Activated CD4-positive, CD25-positive, alpha-beta regulatory T cell treated with anti-CD3 and anti-CD28 coated beads, Interleukin-2, amount 50 U/mL, for 72 hours (primary cell): Measurements from ENCODE around the gene LYPLAL1.
"Not testable (repeated sequence)": the region's sequence is repeated elsewhere in the genome, so short reads cannot be mapped to it uniquely, and the experiment has no call there.

Experiments
- DNase-seq: peaks from one replicate; pipeline ENCODE4 v3.0.0; 2021

The LYPLAL1 gene

DNA sequence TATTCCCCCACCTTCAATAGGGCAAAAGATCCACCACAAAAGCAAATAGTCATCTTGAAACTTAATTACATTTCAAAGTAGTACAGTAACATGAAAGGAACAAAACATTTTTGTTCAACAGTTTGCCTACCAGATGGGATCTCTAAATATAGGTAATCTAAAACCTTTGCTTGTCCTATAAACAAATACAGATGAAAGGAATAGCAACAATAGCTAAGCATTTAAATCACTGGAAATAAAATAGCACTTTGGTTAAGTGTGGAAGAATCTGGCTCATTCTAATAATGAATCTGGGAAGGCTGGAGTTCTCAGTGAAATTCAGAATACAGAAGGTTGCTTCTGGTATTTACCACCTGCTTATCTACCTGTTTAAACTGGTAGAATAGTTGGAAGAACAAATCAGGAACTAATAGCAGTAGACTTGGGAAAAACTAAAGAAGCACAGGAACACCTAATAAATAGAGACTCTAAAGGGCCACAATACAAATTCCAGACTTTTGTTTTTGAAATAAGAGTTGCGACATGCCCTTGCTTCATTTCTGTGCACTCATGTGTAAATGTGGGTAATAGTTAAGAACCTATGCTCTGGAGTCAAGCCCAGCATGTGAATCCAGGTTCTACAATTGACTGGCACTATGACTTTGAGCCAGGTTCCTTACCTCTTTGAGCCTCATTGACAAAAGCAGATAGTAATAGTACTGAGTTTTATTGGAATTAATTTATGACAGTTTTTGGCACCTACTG is 2.3 kb upstream of the LYPLAL1 start:
- no peak for DNase-seq

- DNase-seq, result no peak
These were observed 857 bp upstream of the LYPLAL1 start for GRCh38 chr1:219172821-219173220.

- DNase-seq, result no peak
These were observed 282 bp upstream of the LYPLAL1 start for GRCh38 chr1:219173434-219173757.

DNA sequence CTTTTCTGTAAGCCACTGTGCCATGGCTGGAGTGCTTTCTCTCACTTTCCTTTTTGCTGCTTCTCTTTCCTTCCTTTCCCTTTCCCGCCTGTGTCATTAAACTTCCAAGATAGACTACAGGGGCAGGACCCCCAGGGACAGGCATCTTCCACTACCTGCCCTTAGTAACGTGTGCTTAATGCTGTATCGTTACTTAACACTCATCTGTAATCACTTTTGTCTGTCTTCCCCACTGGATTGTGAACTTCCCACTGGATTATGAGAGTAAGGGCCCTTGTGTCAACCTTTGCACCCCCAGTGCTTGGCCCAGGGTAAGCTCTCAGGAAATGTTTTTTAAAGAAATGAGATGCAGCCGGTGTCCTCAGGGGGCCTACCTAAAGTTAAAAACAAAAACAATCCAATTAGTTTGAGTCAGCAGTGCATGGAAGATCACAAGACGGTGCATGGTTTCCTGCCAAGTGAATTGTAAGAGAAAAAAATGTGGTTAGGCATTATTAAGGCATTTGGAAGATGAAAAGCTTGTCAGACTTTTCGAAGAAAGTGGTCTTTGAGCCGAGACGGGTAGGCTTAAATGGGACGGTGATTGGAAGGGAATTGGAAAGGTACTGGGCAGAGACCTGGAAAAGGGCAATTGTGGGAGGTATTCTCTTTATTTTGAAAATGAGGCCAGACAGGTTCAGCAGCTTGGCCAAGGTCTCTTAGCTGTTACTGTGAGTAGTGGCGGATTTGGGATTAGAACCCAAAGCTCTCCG is 958 bp downstream of the LYPLAL1 start:
- no peak for DNase-seq

GRCh38 chr1:219175212-219175564 is 1.5 kb downstream of the LYPLAL1 start:
- DNase-seq, result no peak

DNA sequence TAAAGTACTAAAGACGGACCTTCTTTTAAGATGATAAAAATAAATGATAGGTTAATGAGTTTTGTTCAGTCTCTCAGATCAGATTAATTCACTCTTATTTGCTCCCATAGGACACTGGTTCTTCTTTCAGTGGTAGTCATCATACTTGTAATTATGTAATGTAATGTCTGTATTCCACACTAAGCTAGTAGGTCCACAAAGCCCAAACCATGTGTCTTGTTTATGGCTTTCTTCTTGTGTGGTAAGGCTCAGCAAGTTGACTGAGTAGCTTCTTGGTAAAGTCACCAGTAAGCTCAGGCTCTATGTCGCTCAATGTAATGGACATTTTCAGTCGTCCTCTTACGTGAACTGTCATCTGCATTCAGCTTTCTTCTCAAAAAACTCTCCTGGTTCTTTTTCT is 2.5 kb downstream of the LYPLAL1 start:
- no peak for DNase-seq

DNA sequence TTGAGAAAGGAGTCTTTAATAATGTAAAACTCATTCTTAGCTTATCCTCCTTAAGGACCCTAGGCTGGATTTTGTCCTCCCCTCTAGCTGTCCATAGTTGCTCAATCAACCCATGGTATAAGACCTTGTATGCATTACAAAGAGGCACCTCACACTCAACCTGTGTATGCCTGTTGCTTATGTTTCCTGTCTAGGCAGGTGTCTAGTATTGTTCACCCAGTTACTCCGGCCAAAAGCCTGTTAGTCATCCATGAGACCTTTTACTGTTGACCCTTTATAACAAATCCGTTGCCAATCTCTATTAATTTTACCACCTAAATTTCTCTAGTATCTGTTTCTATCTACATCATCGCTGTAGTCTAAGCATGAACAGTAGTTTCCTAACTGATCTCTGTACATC is 3.7 kb downstream of the LYPLAL1 start:
- no peak for DNase-seq

- no peak for DNase-seq
These were observed 4.3 kb downstream of the LYPLAL1 start for GRCh38 chr1:219177940-219178339.

GRCh38 chr1:219179293-219179692 is 5.6 kb downstream of the LYPLAL1 start:
- no peak for DNase-seq

DNA sequence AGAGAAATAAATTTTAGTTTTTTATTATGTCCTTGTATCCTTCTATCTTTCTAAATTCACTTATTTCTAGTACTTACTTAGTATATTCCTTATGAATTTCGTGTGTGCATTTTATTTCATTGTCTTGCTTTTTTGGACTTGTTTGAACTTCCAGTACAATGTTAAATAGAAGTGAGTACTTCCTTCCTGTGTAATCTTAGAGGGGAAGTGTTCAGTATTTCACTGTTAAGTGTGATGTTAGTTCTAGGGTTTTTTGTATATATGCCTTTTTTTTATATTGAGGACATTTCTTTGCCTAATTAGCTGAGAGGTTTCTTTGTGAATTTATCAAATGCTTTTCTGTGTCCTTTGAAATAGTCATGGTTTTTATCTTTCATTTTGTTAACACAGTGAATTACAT is 10.7 kb downstream of the LYPLAL1 start:
- DNase-seq, result no peak

DNA sequence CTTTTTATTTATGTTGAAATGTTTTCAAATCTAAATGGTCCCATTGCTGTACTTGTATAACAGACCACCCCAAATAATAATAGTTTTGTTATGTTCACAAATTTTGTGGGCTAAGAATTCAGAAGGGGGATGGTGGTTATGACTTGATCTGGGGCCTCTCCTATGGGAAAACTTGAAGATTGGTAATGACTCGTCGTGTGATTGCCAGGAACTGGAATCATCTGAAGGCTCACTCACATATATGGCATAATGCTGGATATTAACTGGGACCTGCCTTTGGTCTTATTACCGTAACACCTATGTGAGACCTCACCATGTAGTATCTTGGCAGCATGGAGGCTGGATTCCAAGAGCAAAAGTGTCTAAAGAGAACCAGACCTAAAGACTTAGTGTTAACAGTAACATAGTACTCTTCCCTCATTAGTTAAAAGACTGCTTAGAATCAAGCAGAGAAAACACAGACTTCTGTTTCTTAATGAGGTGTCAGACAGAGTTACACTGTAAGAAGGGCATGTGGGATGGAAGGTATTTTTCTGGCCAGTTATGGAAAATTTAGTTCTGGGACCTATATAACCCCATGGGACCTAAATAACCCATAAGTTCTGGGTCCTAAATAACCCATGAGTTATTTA is 11.9 kb downstream of the LYPLAL1 start:
- no peak for DNase-seq

- no peak for DNase-seq
These were observed 14.7 kb downstream of the LYPLAL1 start for GRCh38 chr1:219188331-219188803.

- DNase-seq, result no peak
These were observed 15.5 kb downstream of the LYPLAL1 start for GRCh38 chr1:219189021-219189824.

- no peak for DNase-seq
These were observed 16.3 kb downstream of the LYPLAL1 start for GRCh38 chr1:219189952-219190351.

- DNase-seq, result no peak
These were observed 16.9 kb downstream of the LYPLAL1 start for GRCh38 chr1:219190605-219191004.

DNA sequence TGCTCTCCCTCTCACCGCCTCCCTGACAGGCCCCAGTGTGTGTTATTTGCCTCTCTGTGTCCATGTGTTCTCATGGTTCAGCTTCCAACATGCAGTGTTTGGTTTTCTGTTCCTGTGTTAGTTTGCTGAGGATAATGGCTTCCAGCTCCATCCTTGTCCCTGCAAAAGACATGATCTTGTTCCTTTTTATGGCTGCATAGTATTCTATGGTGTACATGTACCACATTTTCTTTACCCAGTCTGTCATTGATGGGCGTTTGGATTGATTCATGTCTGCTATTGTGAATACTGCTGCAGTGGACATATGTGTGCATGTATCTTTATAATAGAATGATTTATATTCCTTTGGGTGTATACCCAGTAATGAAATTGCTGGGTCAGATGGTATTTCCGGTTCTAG is 22.2 kb downstream of the LYPLAL1 start:
- DNase-seq, result not testable (repeated sequence)

DNA sequence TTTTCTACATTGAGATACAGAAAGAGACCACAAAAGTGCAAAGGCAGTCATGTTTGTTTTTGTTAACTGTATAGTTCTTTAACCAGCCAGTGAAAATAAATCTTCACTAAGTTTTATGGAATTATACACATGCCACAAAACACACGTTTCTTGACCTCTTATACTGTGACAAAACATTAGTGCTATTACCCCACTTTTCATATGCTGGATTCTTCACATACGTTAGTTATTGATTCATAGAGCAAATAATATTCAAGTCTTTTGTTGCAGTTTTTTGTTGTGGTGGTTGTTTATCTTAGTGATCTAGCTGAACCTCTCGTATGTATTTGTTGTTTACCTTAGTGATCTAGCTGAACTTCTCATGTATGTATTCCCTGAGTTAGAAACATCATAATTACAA is 28.0 kb downstream of the LYPLAL1 start:
- DNase-seq, result no peak

DNA sequence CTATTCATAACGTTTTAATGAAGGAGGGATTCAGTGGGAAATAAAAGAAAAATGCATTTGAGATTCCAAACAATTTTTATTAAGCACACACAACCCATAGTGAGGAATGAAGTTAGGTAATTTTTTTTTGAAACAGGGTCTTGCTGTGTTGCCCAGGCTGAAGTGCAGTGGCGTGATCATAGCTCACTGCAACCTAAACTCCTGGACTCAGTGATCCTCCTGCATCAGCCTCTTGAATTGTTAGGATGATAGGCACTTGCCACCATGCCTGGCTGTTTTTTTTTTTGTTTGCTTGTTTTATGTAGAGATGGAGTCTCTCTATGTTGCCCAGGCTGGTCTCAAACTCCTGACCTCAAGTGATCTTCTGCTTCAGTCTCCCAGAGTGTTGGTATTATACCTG is 28.9 kb downstream of the LYPLAL1 start:
- no peak for DNase-seq

DNA sequence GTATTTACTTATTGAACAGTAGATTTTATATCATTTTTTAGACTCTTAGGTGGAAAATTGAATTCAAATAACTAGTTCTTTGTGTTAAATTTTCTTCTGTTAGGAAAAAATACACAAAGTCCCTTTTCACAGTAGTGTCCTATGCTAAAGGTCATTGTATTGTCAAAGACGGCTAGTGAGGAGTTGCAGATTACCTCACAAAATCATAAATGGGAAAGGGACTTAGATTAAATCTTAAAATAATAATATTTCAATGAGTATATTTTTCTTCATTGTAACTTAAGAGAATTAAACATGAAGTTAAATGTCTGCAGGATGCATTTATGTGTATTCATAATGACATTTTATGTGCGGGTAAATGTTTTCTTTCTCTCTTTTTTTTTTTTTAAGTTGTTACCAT is 32.7 kb downstream of the LYPLAL1 start:
- DNase-seq, result no peak

DNA sequence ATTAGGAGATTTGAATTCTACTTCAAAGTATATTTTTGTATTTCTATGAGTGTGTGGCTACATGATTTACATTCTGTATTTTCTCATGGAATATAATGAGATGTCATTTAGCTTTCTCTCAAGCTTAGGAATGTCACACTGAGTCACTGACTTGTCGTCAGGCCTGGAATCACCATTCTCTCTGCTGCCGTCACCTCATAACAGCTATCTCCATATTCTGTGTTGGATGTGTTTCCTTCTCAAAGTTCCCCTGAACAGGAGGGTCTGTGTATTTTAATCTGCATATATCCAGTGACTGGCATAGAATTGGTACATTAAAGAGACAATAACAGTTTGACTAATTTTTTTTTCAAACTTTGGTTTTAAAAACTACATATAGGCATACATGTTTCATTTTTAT is 35.9 kb downstream of the LYPLAL1 start:
- DNase-seq, result no peak

- no peak for DNase-seq
These were observed 36.4 kb downstream of the LYPLAL1 start for GRCh38 chr1:219210067-219210466.

GRCh38 chr1:219215477-219215876 is 41.8 kb downstream of the LYPLAL1 start:
- DNase-seq, result no peak

GRCh38 chr1:219220945-219221344 is 47.3 kb downstream of the LYPLAL1 start:
- no peak for DNase-seq
